Measurements from ENCODE around the gene ACTG1. TPM values are rescaled to one million over a fixed set of nuclear protein-coding genes. Genes with fewer than 3 reads are reported as not detected.

Gene ACTG1
- polyA plus RNA-seq, 1 of the 3 experiments (the other 2 are of a cell fraction) = 7,871 TPM

GRCh38 chr17:81461607-81462500, 50.7 kb downstream of the ACTG1 start:
- DNase-seq = no peak
- Histone ChIP-seq H3K79me2 (ENCODE audit: insufficient read depth) (no peaks in the 10 kb centered on the region), H3K9me2 (no peaks in the 10 kb centered on the region), H2AFZ (ENCODE audit: low read depth) (no peak overlapping the region), H4K20me1 (ENCODE audit: insufficient read depth) (no peaks in the 10 kb centered on the region), H3K4me3 (ENCODE audit: low read depth in 2 of 2, low read length in 1 of 2) (no peak overlapping the region), H3K27me3 (ENCODE audit: insufficient read depth) (no peaks in the 10 kb centered on the region), H3F3A (replicated peaks; ENCODE audit: insufficient read depth) (no peaks in the 10 kb centered on the region), H3K27ac (ENCODE audit: low read depth in 2 of 2, low read length in 1 of 2) (no peak overlapping the region), H3K9ac (no peak overlapping the region), H3K9me3 (no peaks in the 10 kb centered on the region), H3K36me3 (replicated peaks in 1 of 2; ENCODE audit: control insufficient read depth in 1 of 2, insufficient read depth in 2 of 2, low read length in 1 of 2) (no peaks in the 10 kb centered on the region), H3K4me1 (ENCODE audit: control insufficient read depth in 1 of 2, insufficient read depth in 2 of 2, low read depth in 1 of 2, low read length in 1 of 2) (peaks cover 0 to 5% of the 10 kb centered on the region in 2 experiments; a peak in 1 of 4 replicates), H3K4me2 (no peak overlapping the region)
- 91% methylated on average over 50 of the region's 50 CpGs for WGBS (ENCODE audit: low lambda C conversion rate)
- ChIA-PET CTCF (interaction anchor here (0.9 to 5.1 kb wide), 7 partner anchors 19 to 170 kb away, joined by 3 to 46 read pairs (median 5); no protein-coding TSS in a partner anchor), POLR2A (interaction anchor here (1.5 kb wide), 1 partner anchor 10 kb away, joined by 7 read pairs; no protein-coding TSS in a partner anchor)
- TF ChIP-seq REST (IDR thresholded peaks at IDR 0.05; ENCODE audit: low read depth, low read length) = no peak
- TF ChIP-seq TAF1 (IDR thresholded peaks at IDR 0.05; ENCODE audit: borderline replicate concordance, low read depth, low read length) = no peak
- TF ChIP-seq, protein P1, sequence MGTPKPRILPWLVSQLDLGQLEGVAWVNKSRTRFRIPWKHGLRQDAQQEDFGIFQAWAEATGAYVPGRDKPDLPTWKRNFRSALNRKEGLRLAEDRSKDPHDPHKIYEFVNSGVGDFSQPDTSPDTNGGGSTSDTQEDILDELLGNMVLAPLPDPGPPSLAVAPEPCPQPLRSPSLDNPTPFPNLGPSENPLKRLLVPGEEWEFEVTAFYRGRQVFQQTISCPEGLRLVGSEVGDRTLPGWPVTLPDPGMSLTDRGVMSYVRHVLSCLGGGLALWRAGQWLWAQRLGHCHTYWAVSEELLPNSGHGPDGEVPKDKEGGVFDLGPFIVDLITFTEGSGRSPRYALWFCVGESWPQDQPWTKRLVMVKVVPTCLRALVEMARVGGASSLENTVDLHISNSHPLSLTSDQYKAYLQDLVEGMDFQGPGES (IDR thresholded peaks at IDR 0.05; ENCODE audit: low read depth, low read length) = no peak
- TF ChIP-seq FOSL2 (IDR thresholded peaks at IDR 0.05; ENCODE audit: borderline replicate concordance, low read depth) = no peak
- TF ChIP-seq RFX5 (IDR thresholded peaks at IDR 0.05; ENCODE audit: low read length) = no peak
- no peak for TF ChIP-seq PBX3 (IDR thresholded peaks at IDR 0.05)
- no peak for TF ChIP-seq USF1 (IDR thresholded peaks at IDR 0.05; ENCODE audit: borderline replicate concordance, low read depth)
- no peak for TF ChIP-seq GATA2 (CRISPR knock-in tag; IDR thresholded peaks at IDR 0.05)
- TF ChIP-seq MXI1 (IDR thresholded peaks at IDR 0.05; ENCODE audit: low read depth, low read length) = no peak
- no peak for TF ChIP-seq MEF2A (IDR thresholded peaks at IDR 0.05; ENCODE audit: borderline replicate concordance, low read depth)

Data from SK-N-SH (cell line).